Osteocyte (in vitro differentiated cells): ENCODE data around the gene ZNF865. TPM values are rescaled to one million over a fixed set of nuclear protein-coding genes. Genes with fewer than 3 reads are reported as not detected.

Experiments used
- DNase-seq: peaks from one replicate; pipeline ENCODE4 v3.0.0; 2021; ENCODE audit warnings: mixed read lengths; ENCODE audit not compliant: unreplicated experiment; ENCODE audit errors: extremely low spot score
- H3K27ac Mint-ChIP-seq: one replicate; pipeline ENCODE4 v1.8.0; 2021; ENCODE audit warnings: mild to moderate bottlenecking, mixed read lengths; ENCODE audit not compliant: unreplicated experiment
- H3K27me3 Mint-ChIP-seq: one replicate; pipeline ENCODE4 v1.8.0; 2021; ENCODE audit warnings: mixed read lengths; ENCODE audit not compliant: unreplicated experiment
- H3K36me3 Mint-ChIP-seq: one replicate; pipeline ENCODE4 v1.8.0; 2021; ENCODE audit warnings: mixed read lengths; ENCODE audit not compliant: unreplicated experiment
- H3K4me1 Mint-ChIP-seq: one replicate; pipeline ENCODE4 v1.8.0; 2021; ENCODE audit warnings: mixed read lengths; ENCODE audit not compliant: unreplicated experiment
- H3K4me3 Mint-ChIP-seq: one replicate; pipeline ENCODE4 v1.8.0; 2021; ENCODE audit warnings: mild to moderate bottlenecking, moderate library complexity, mixed read lengths; ENCODE audit not compliant: unreplicated experiment
- H3K9me3 Mint-ChIP-seq: one replicate; pipeline ENCODE4 v1.8.0; 2021; ENCODE audit warnings: mixed read lengths; ENCODE audit not compliant: unreplicated experiment
- total RNA-seq: library from RNA; stranded (reverse); gene quantifications from 2 replicates; pipeline ENCODE4 v1.2.1, GENCODE V29; 2021
- TF ChIP-seq, protein P1 (sequence below): fragments of 200-600 bp; sonication (generic); IDR thresholded peaks from 2 replicates; pipeline ENCODE4 v1.5.0; 2021; ENCODE audit warnings: antibody characterized with exemption, mild to moderate bottlenecking, moderate library complexity

ZNF865 gene
- total RNA-seq, 1 donor from 2014 or later: 19.2 TPM

DNA sequence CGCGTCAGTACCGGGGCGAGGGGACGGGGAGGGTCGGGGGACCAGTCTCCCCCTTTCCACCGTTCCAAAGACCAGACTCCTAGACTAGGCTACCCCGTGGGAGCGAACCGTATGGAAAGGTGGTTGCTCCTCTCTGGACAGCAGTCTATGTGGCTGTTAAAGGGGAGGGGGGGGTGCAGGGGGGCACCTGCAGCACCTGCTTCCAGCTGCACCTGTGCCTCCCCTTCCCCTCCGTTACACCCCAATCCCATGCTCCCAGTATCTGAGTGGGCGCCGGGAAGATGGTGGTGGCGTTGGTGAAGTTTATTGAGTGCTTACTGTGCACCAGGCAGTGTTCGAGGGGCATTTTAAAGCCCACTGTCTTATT, 4.8 kb upstream of the ZNF865 start:
- Mint-ChIP-seq H3K9me3 (no peaks in the 10 kb centered on the region), H3K4me1 (peaks cover 25% of the 10 kb centered on the region), H3K4me3 (peak overlapping the region; percentile 70)

DNA sequence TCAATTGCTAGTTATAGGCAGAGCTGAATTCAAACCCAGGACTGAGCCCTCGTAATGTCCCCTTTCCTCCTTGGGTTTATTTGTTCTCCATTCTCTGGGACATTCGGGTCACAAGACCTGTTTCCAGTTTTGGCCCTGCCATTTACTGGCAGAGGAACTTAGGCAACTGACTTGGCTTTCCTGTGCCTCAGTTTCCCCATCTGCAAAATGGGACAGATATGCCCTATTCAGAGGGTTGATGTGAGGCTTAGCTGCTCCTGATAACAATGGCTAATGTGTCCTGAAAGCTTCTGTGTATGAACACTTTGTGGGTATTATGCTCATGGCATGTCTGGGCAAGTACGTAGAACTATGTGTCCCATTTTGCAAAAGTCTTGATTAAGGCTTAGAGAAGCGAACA, 4.4 kb upstream of the ZNF865 start:
- H3K9me3 Mint-ChIP-seq: no peaks in the 10 kb centered on the region
- DNase-seq: no peak
- TF ChIP-seq, protein P1, sequence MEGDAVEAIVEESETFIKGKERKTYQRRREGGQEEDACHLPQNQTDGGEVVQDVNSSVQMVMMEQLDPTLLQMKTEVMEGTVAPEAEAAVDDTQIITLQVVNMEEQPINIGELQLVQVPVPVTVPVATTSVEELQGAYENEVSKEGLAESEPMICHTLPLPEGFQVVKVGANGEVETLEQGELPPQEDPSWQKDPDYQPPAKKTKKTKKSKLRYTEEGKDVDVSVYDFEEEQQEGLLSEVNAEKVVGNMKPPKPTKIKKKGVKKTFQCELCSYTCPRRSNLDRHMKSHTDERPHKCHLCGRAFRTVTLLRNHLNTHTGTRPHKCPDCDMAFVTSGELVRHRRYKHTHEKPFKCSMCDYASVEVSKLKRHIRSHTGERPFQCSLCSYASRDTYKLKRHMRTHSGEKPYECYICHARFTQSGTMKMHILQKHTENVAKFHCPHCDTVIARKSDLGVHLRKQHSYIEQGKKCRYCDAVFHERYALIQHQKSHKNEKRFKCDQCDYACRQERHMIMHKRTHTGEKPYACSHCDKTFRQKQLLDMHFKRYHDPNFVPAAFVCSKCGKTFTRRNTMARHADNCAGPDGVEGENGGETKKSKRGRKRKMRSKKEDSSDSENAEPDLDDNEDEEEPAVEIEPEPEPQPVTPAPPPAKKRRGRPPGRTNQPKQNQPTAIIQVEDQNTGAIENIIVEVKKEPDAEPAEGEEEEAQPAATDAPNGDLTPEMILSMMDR: no peak
- peak overlapping the region; percentile 70 for H3K4me3 Mint-ChIP-seq
- peaks cover 25% of the 10 kb centered on the region for H3K4me1 Mint-ChIP-seq
- H3K27ac Mint-ChIP-seq: peak overlapping the region; percentile 78
- H3K36me3 Mint-ChIP-seq: peaks cover 12% of the 10 kb centered on the region
- no peaks in the 10 kb centered on the region for H3K27me3 Mint-ChIP-seq

More for the DNA sequence above, 4.8 kb upstream of the ZNF865 start:
- Mint-ChIP-seq H3K36me3 (peaks cover 17% of the 10 kb centered on the region), H3K27ac (peak overlapping the region; percentile 78), H3K27me3 (no peaks in the 10 kb centered on the region)
- TF ChIP-seq, protein P1: no peak
- DNase-seq: no peak

DNA sequence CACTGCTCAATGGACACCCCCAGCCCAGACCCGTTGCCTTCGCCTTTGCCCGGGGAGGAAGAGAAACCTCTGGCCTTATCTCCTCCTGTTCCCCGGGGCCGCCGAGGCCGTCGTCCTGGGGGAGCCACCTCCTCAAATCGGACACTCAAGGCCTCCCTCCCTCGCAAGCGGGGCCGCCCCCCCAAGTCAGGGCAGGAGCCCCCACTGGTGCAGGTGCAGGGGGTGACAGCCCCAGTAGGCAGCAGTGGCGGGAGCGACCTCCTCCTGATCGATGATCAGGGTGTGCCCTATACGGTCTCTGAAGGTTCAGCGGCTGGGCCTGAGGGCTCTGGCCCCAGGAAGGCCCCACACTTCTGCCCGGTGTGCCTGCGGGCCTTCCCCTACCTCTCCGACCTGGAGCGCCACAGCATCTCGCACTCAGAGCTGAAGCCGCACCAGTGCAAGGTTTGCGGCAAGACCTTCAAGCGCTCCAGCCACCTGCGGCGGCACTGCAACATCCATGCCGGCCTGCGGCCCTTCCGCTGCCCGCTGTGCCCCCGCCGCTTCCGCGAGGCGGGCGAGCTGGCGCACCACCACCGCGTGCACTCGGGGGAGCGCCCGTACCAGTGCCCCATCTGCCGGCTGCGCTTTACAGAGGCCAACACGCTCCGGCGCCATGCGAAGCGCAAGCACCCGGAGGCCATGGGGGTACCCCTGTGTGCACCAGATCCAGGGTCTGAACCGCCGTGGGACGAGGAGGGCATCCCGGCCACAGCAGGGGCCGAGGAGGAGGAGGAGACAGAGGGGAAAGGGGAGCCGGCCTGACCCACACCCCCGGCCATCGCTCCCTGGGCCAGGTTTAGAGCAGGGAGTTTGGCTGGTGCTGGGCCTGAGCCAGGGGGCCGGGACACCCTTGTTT, 3.1 kb upstream of the ZNF865 start:
- no peak overlapping the region for H3K4me3 Mint-ChIP-seq

DNA sequence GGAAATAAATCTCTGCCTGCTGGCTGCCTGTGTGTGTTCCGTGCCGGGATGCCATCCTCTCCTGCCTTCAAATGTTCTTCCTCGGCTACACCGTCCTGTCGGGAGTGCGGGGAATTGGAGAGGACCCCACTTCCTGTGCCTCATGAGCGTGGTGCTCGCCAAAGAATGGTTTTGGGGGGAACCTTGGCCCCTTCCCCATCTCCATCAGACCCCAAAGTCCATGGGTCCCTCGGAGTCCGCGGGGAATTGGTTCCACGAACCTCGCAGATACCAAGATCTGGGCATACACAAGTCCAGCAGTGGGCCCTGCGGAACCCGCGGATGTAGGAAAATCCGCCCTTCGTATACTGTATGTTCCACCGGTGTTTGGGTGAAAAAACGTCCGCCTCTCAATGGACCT, 2.3 kb upstream of the ZNF865 start:
- no peak for DNase-seq
- Mint-ChIP-seq H3K4me3 (peak overlapping the region; percentile 6), H3K27me3 (no peaks in the 10 kb centered on the region), H3K36me3 (peaks cover 4% of the 10 kb centered on the region), H3K9me3 (no peaks in the 10 kb centered on the region), H3K27ac (peak overlapping the region; percentile 69), H3K4me1 (peaks cover 45% of the 10 kb centered on the region)
- TF ChIP-seq, protein P1: no peak

More for the DNA sequence above, 3.1 kb upstream of the ZNF865 start:
- Mint-ChIP-seq H3K36me3 (peaks cover 4% of the 10 kb centered on the region), H3K9me3 (no peaks in the 10 kb centered on the region), H3K27me3 (no peaks in the 10 kb centered on the region), H3K4me1 (peaks cover 37% of the 10 kb centered on the region), H3K27ac (no peak overlapping the region)
- DNase-seq: no peak
- TF ChIP-seq, protein P1: no peak

DNA sequence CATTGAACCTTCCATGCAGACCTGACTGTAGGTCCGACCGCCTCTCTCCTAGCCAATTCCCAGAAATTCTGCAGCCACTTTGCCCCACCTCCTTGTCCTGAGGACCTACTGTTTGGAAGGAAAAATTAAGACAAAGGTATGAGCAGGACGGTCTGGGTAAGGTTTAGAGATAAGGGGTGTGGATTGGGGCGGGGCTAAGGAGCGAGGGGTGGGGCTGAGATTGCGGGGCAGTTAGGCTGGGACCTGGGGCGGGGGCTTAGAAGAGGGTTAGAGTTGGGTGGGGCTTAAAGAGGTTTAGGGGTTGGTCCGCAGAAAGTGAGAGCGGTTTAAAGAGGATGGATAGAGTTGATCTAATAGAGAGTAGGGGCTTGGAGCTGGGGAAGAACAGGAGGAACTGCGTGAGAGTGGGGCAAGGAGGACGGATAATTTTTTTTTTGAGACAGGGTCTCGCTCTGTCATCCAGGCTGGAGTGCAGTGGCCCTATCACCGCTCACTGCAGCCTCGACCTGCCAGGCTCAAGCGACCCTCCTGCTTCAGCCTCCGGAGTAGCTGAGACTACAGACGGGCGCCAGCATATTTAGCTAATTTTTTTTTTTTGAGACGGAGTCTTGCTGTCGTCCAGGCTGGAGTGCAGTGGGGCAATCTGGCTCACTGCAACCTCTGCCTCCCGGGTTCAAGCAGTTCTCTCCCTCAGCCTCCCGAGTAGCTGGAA, 1.7 kb upstream of the ZNF865 start:
- Mint-ChIP-seq H3K9me3 (no peaks in the 10 kb centered on the region), H3K4me1 (peaks cover 42% of the 10 kb centered on the region), H3K27ac (peak overlapping the region; percentile 96), H3K4me3 (peak overlapping the region; percentile 80), H3K36me3 (peaks cover 2% of the 10 kb centered on the region), H3K27me3 (no peaks in the 10 kb centered on the region)
- no peak for DNase-seq
- TF ChIP-seq, protein P1: no peak
